NT2/D1 (cell line): ENCODE results near the gene TCF4.

Source experiments
- SUZ12 ChIP-seq: IDR thresholded peaks from 2 replicates; pipeline ENCODE4 v1.6.1; 2011; ENCODE audit not compliant: insufficient read length, insufficient read depth; ENCODE audit errors: extremely low read depth
- YY1 ChIP-seq: IDR thresholded peaks from 2 replicates; pipeline ENCODE4 v1.6.1; 2011; ENCODE audit not compliant: insufficient read length, insufficient read depth
- ZNF274 ChIP-seq: IDR thresholded peaks from 2 replicates; pipeline ENCODE4 v1.6.1; 2011; ENCODE audit warnings: mild to moderate bottlenecking, low read depth, low read length

- TF ChIP-seq YY1: no peak
- TF ChIP-seq SUZ12: no peak
- no peak for TF ChIP-seq ZNF274
Measured at GRCh38 chr18:55334875-55335274, 253.1 kb downstream of the TCF4 start.
